GM21515 (cell line): ENCODE data around the gene OXSR1.
A peak's percentile ranks its signal among the peaks of the same experiment; 100 is the strongest.

Source experiments
- ATAC-seq: cut with Tn5 transposase; IDR thresholded peaks from one replicate; pipeline ENCODE4 v1.9.1; 2021; ENCODE audit not compliant: unreplicated experiment

Gene OXSR1

GRCh38 chr3:38164952-38165721 lies at the start of gene OXSR1:
TSS of gene OXSR1 (plus strand) at chr3:38165537. CDS start at chr3:38165877, 340 bp downstream.
- peak; percentile 92 for ATAC-seq

- ATAC-seq: no peak
These were observed 49.5 kb upstream of the OXSR1 start for GRCh38 chr3:38115645-38116427.

GRCh38 chr3:38116471-38117162 lies 48.7 kb upstream of the OXSR1 start:
- no peak for ATAC-seq

- ATAC-seq: no peak
These were observed 48.1 kb upstream of the OXSR1 start for GRCh38 chr3:38117163-38117716.

- peak; percentile 65 for ATAC-seq
These were observed 47.5 kb upstream of the OXSR1 start for GRCh38 chr3:38117748-38118420.

- no peak for ATAC-seq
These were observed 46.7 kb upstream of the OXSR1 start for GRCh38 chr3:38118421-38119247.

GRCh38 chr3:38119248-38119544 lies 46.1 kb upstream of the OXSR1 start:
- no peak for ATAC-seq

- no peak for ATAC-seq
These were observed 45.3 kb upstream of the OXSR1 start for GRCh38 chr3:38119821-38120692.

- no peak for ATAC-seq
These were observed 44.5 kb upstream of the OXSR1 start for GRCh38 chr3:38120693-38121450.

GRCh38 chr3:38121451-38121831 lies 43.9 kb upstream of the OXSR1 start:
- ATAC-seq: no peak

GRCh38 chr3:38121832-38122461 lies 43.4 kb upstream of the OXSR1 start:
- ATAC-seq: no peak

GRCh38 chr3:38122712-38123290 lies 42.5 kb upstream of the OXSR1 start:
- no peak for ATAC-seq

- no peak for ATAC-seq
These were observed 40.8 kb upstream of the OXSR1 start for GRCh38 chr3:38124324-38125122.

GRCh38 chr3:38125305-38126120 lies 39.8 kb upstream of the OXSR1 start:
- ATAC-seq: no peak

GRCh38 chr3:38126121-38126892 lies 39.0 kb upstream of the OXSR1 start:
- ATAC-seq: no peak
